ENCODE data around the gene RTF2. TPM values are rescaled to one million over a fixed set of nuclear protein-coding genes. Genes with fewer than 3 reads are reported as not detected.
"Not testable (repeated sequence)": the region's sequence is repeated elsewhere in the genome, so short reads cannot be mapped to it uniquely, and the experiment has no call there.

RTF2 gene
- total and polyA plus RNA-seq, 2 donors (not counting 1 experiment from before 2014, with no cell fraction given) = 100 to 107 TPM

GRCh38 chr20:56522311-56522710 lies 53.9 kb downstream of the RTF2 start:
- no peak for DNase-seq (ENCODE audit: low read depth in 2 of 2)
- Histone ChIP-seq H3K79me2 (ENCODE audit: control insufficient read depth, insufficient read depth, low read length) (no peaks in the 10 kb centered on the region), H3K36me3 (ENCODE audit: control insufficient read depth, insufficient read depth, low read length) (peaks cover 2% of the 10 kb centered on the region), H3K9me3 (ENCODE audit: control insufficient read depth, insufficient read depth, low read depth, low read length) (no peaks in the 10 kb centered on the region), H3K4me3 (replicated peaks in 1 of 4; ENCODE audit: control extremely low read depth in 1 of 4, insufficient read depth in 1 of 4, low read depth in 3 of 4, low read length in 4 of 4) (no peak overlapping the region), H3K9ac (ENCODE audit: insufficient read depth, low read length) (no peak overlapping the region), H4K20me1 (ENCODE audit: control insufficient read depth, extremely low read depth, insufficient read depth, low read length) (no peaks in the 10 kb centered on the region), H3K4me1 (ENCODE audit: control insufficient read depth, extremely low read depth, insufficient read depth, low read length) (no peaks in the 10 kb centered on the region), H2AFZ (ENCODE audit: low read length) (no peak overlapping the region), H3K4me2 (ENCODE audit: extremely low read depth, insufficient read depth, low read length) (no peak overlapping the region), H3K27ac (ENCODE audit: insufficient read depth, low read length) (no peak overlapping the region), H3K27me3 (ENCODE audit: control insufficient read depth, insufficient read depth, low read length) (no peaks in the 10 kb centered on the region)
- TF ChIP-seq EZH2 (IDR thresholded peaks at IDR 0.05; ENCODE audit: low read length, missing control alignments) = no peak
- no peak for TF ChIP-seq CTCF (conservative IDR thresholded peaks at IDR 0.05 in 1 of 2, IDR thresholded peaks at IDR 0.05 in 1 of 2; ENCODE audit: low read depth in 1 of 2, low read length in 2 of 2)

GRCh38 chr20:56524444-56524843 lies 56.0 kb downstream of the RTF2 start, which contains the start of gene FAM209A:
Gene FAM209A (plus strand): TSS chr20:56524744. CDS start chr20:56524809, 65 bp downstream.
- not testable (repeated sequence) for H3K36me3 ChIP-seq (ENCODE audit: control insufficient read depth, insufficient read depth, low read length); DNase-seq (ENCODE audit: low read depth in 2 of 2); H3K4me1 ChIP-seq (ENCODE audit: control insufficient read depth, extremely low read depth, insufficient read depth, low read length); H3K9ac ChIP-seq (ENCODE audit: insufficient read depth, low read length); H3K4me3 ChIP-seq (replicated peaks in 1 of 4; ENCODE audit: control extremely low read depth in 1 of 4, insufficient read depth in 1 of 4, low read depth in 3 of 4, low read length in 4 of 4); H2AFZ ChIP-seq (ENCODE audit: low read length); H3K79me2 ChIP-seq (ENCODE audit: control insufficient read depth, insufficient read depth, low read length); H4K20me1 ChIP-seq (ENCODE audit: control insufficient read depth, extremely low read depth, insufficient read depth, low read length); H3K27me3 ChIP-seq (ENCODE audit: control insufficient read depth, insufficient read depth, low read length); H3K27ac ChIP-seq (ENCODE audit: insufficient read depth, low read length); H3K4me2 ChIP-seq (ENCODE audit: extremely low read depth, insufficient read depth, low read length); H3K9me3 ChIP-seq (ENCODE audit: control insufficient read depth, insufficient read depth, low read depth, low read length)

GRCh38 chr20:56527521-56527920 lies 59.1 kb downstream of the RTF2 start:
- no peak for DNase-seq (ENCODE audit: low read depth in 2 of 2)
- Histone ChIP-seq H3K4me3 (replicated peaks in 1 of 4; ENCODE audit: control extremely low read depth in 1 of 4, insufficient read depth in 1 of 4, low read depth in 3 of 4, low read length in 4 of 4) (no peak overlapping the region), H3K9me3 (ENCODE audit: control insufficient read depth, insufficient read depth, low read depth, low read length) (no peaks in the 10 kb centered on the region), H3K27ac (ENCODE audit: insufficient read depth, low read length) (no peak overlapping the region), H3K36me3 (ENCODE audit: control insufficient read depth, insufficient read depth, low read length) (no peaks in the 10 kb centered on the region), H3K4me1 (ENCODE audit: control insufficient read depth, extremely low read depth, insufficient read depth, low read length) (no peaks in the 10 kb centered on the region), H3K79me2 (ENCODE audit: control insufficient read depth, insufficient read depth, low read length) (no peaks in the 10 kb centered on the region), H3K27me3 (ENCODE audit: control insufficient read depth, insufficient read depth, low read length) (no peaks in the 10 kb centered on the region), H3K4me2 (ENCODE audit: extremely low read depth, insufficient read depth, low read length) (no peak overlapping the region), H4K20me1 (ENCODE audit: control insufficient read depth, extremely low read depth, insufficient read depth, low read length) (no peaks in the 10 kb centered on the region), H3K9ac (ENCODE audit: insufficient read depth, low read length) (no peak overlapping the region), H2AFZ (ENCODE audit: low read length) (no peak overlapping the region)
- TF ChIP-seq EZH2 (IDR thresholded peaks at IDR 0.05; ENCODE audit: low read length, missing control alignments) (no peak), CTCF (conservative IDR thresholded peaks at IDR 0.05 in 1 of 2, IDR thresholded peaks at IDR 0.05 in 1 of 2; ENCODE audit: low read depth in 1 of 2, low read length in 2 of 2) (no peak)

GRCh38 chr20:56532946-56533345 lies 64.5 kb downstream of the RTF2 start, which contains the start of gene FAM209B:
Gene FAM209B (plus strand): TSS chr20:56533246. CDS start chr20:56533342, 96 bp downstream.
- not testable (repeated sequence) for H3K4me1 ChIP-seq (ENCODE audit: control insufficient read depth, extremely low read depth, insufficient read depth, low read length); H2AFZ ChIP-seq (ENCODE audit: low read length); H3K9ac ChIP-seq (ENCODE audit: insufficient read depth, low read length); H3K36me3 ChIP-seq (ENCODE audit: control insufficient read depth, insufficient read depth, low read length); DNase-seq (ENCODE audit: low read depth in 2 of 2); H4K20me1 ChIP-seq (ENCODE audit: control insufficient read depth, extremely low read depth, insufficient read depth, low read length); H3K4me3 ChIP-seq (replicated peaks in 1 of 4; ENCODE audit: control extremely low read depth in 1 of 4, insufficient read depth in 1 of 4, low read depth in 3 of 4, low read length in 4 of 4); H3K4me2 ChIP-seq (ENCODE audit: extremely low read depth, insufficient read depth, low read length); H3K27me3 ChIP-seq (ENCODE audit: control insufficient read depth, insufficient read depth, low read length); H3K9me3 ChIP-seq (ENCODE audit: control insufficient read depth, insufficient read depth, low read depth, low read length); H3K79me2 ChIP-seq (ENCODE audit: control insufficient read depth, insufficient read depth, low read length); H3K27ac ChIP-seq (ENCODE audit: insufficient read depth, low read length)
